ENCODE data around the gene ATP1B3. TPM values are rescaled to one million over a fixed set of nuclear protein-coding genes. Genes with fewer than 3 reads are reported as not detected.

Gene ATP1B3
- total and polyA plus RNA-seq, 9 of the 15 experiments (the other 6 are each of a cell fraction or from before 2014, with no cell fraction given), result 48.3 to 202 (median 123) TPM

GRCh38 chr3:141828890-141829289 lies 47.6 kb upstream of the ATP1B3 start:
- BruUV-seq (replicated peaks), result no TSS peak
- H3K79me2 ChIP-seq (ENCODE audit: control insufficient read depth, insufficient read depth, low read length), result no peaks in the 10 kb centered on the region
- POLR2A ChIA-PET, result interaction anchor here (1.3 kb wide), 1 partner anchor 15 kb away, joined by 3 read pairs; no protein-coding TSS in a partner anchor
- intact Hi-C loops (cut with micrococcal nuclease), result no loop called here
- no peaks in the 10 kb centered on the region for H3K9me3 ChIP-seq (replicated peaks; ENCODE audit: control insufficient read depth, insufficient read depth, low read depth, low read length)
- no peaks in the 10 kb centered on the region for H3K9me1 ChIP-seq (ENCODE audit: control insufficient read depth, insufficient read depth, low read length)
- no peak overlapping the region for H3K4me3 ChIP-seq
- 10% methylated on average over 1 of the region's 2 CpGs for WGBS (ENCODE audit: insufficient coverage, low coverage, missing lambda C conversion rate)
- H3K4me2 ChIP-seq (ENCODE audit: insufficient read depth, low read length), result no peak overlapping the region
- in situ Hi-C loops (cut with MboI), result no loop called here
- CTCF ChIA-PET (ENCODE audit: low intra/inter-chr PET ratio), result no interaction called here
- no peaks in the 10 kb centered on the region for H4K20me1 ChIP-seq (replicated peaks; ENCODE audit: control insufficient read depth, insufficient read depth, low read length)
- ATAC-seq (no peak), DNase-seq (ENCODE audit: extremely low read depth in 1 of 4, low spot score in 3 of 4) (no peak), FAIRE-seq (no peak)
- no peaks in the 10 kb centered on the region for H3K27me3 ChIP-seq (ENCODE audit: control insufficient read depth in 2 of 2, insufficient read depth in 2 of 2, low read length in 2 of 2)
- no peak overlapping the region for H3K27ac ChIP-seq (ENCODE audit: extremely low read depth, low read depth, low read length)
- TF ChIP-seq ZNF316 (IDR thresholded peaks at IDR 0.05) (no peak), CEBPB (tag; IDR thresholded peaks at IDR 0.05) (peak; percentile 55), E2F3 (CRISPR knock-in tag; IDR thresholded peaks at IDR 0.05) (no peak), SRSF9 (IDR thresholded peaks at IDR 0.05; ENCODE audit: borderline replicate concordance, low read depth, low read length) (no peak)
- TF ChIP-seq, protein P1, sequence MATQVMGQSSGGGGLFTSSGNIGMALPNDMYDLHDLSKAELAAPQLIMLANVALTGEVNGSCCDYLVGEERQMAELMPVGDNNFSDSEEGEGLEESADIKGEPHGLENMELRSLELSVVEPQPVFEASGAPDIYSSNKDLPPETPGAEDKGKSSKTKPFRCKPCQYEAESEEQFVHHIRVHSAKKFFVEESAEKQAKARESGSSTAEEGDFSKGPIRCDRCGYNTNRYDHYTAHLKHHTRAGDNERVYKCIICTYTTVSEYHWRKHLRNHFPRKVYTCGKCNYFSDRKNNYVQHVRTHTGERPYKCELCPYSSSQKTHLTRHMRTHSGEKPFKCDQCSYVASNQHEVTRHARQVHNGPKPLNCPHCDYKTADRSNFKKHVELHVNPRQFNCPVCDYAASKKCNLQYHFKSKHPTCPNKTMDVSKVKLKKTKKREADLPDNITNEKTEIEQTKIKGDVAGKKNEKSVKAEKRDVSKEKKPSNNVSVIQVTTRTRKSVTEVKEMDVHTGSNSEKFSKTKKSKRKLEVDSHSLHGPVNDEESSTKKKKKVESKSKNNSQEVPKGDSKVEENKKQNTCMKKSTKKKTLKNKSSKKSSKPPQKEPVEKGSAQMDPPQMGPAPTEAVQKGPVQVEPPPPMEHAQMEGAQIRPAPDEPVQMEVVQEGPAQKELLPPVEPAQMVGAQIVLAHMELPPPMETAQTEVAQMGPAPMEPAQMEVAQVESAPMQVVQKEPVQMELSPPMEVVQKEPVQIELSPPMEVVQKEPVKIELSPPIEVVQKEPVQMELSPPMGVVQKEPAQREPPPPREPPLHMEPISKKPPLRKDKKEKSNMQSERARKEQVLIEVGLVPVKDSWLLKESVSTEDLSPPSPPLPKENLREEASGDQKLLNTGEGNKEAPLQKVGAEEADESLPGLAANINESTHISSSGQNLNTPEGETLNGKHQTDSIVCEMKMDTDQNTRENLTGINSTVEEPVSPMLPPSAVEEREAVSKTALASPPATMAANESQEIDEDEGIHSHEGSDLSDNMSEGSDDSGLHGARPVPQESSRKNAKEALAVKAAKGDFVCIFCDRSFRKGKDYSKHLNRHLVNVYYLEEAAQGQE (IDR thresholded peaks at IDR 0.05; ENCODE audit: borderline replicate concordance), result peak; percentile 6; the same call in 1 of the 2 replicates
- TF ChIP-seq, protein P1 (CRISPR knock-in tag; IDR thresholded peaks at IDR 0.05; ENCODE audit: low read depth), result no peak
- peak overlapping the region in 1 of 2 experiments; percentile 79; a peak in 1 of 4 replicates for H3K9ac ChIP-seq (ENCODE audit: insufficient read depth in 1 of 2, low read depth in 2 of 2, low read length in 2 of 2)
- no peak overlapping the region for H2AFZ ChIP-seq (ENCODE audit: low read depth, low read length)
- no peaks in the 10 kb centered on the region for H3K36me3 ChIP-seq (ENCODE audit: control insufficient read depth, insufficient read depth, low read length)
- H3K4me1 ChIP-seq (replicated peaks in 1 of 2; ENCODE audit: control insufficient read depth in 2 of 2, insufficient read depth in 2 of 2, low read length in 2 of 2), result peaks cover 7 to 16% of the 10 kb centered on the region in 2 experiments; a peak in 4 of 5 replicates
